IMR-90 (cell line): ENCODE data around the gene PLAA. TPM values are rescaled to one million over a fixed set of nuclear protein-coding genes. Genes with fewer than 3 reads are reported as not detected.

ENCODE experiments used
- ATAC-seq: fragments of 200-7000 bp; cut with Tn5 transposase; 2 replicates; pipeline ENCODE4 v1.9.1; 2020; ENCODE audit warnings: low read depth, mild to moderate bottlenecking, moderate library complexity
- BruUV-seq: library from RNA; stranded (reverse); fragments of 400-500 nt; replicated peaks from 2 replicates; lab custom pipeline; 2021; lab: Mats Ljungman, UMichigan
- CTCF ChIA-PET: fragments of 300-600 bp; formaldehyde crosslinking; extraction: SDS; loops from one replicate; lab custom pipeline; 2021; ENCODE audit warnings: antibody characterized with exemption; lab: Yijun Ruan, JAX
- POLR2A ChIA-PET: fragments of 300-600 bp; sonication (Branson Sonifier 250); formaldehyde crosslinking; loops from one replicate; lab custom pipeline; 2022; ENCODE audit warnings: antibody characterized with exemption; ENCODE audit not compliant: unreplicated experiment; lab: Charles Lee
- DNase-seq: peaks from one replicate; pipeline ENCODE4 v3.0.0; 2013
- H2AFZ ChIP-seq: replicated peaks from 2 replicates; pipeline ENCODE3; 2013; ENCODE audit warnings: low read length, mild to moderate bottlenecking; ENCODE audit not compliant: poor library complexity
- H2AK5ac ChIP-seq: 2 replicates; pipeline ENCODE4 v1.6.1; 2013; ENCODE audit warnings: low read depth, low read length, inconsistent platforms
- H2AK9ac ChIP-seq: replicated peaks from 2 replicates; pipeline ENCODE3; 2013; ENCODE audit warnings: mild to moderate bottlenecking, low read depth, low read length, moderate library complexity; ENCODE audit not compliant: poor library complexity
- H2BK120ac ChIP-seq: 2 replicates; pipeline ENCODE4 v1.6.1; 2013; ENCODE audit warnings: low read depth, low read length, inconsistent platforms
- H2BK15ac ChIP-seq: 3 replicates; pipeline ENCODE4 v1.6.1; 2013; ENCODE audit warnings: low read depth, low read length, inconsistent platforms
- H2BK20ac ChIP-seq: 2 replicates; pipeline ENCODE4 v1.6.1; 2013; ENCODE audit warnings: low read depth, mild to moderate bottlenecking, inconsistent platforms, low read length, moderate library complexity
- H2BK5ac ChIP-seq: 2 replicates; pipeline ENCODE4 v1.6.1; 2013; ENCODE audit warnings: mild to moderate bottlenecking, low read depth, low read length, inconsistent platforms; ENCODE audit not compliant: poor library complexity, severe bottlenecking
- H3K14ac ChIP-seq: replicated peaks from 2 replicates; pipeline ENCODE4 v1.6.1; 2013; ENCODE audit warnings: low read depth, low read length, inconsistent platforms
- H3K18ac ChIP-seq: 2 replicates; pipeline ENCODE4 v1.6.1; 2013; ENCODE audit warnings: low read depth, low read length, control low read depth
- H3K23ac ChIP-seq: 2 replicates; pipeline ENCODE4 v1.6.1; 2013; ENCODE audit warnings: low read depth, low read length, inconsistent platforms
- H3K27ac ChIP-seq: 2 replicates; pipeline ENCODE4 v1.5.1; 2013; ENCODE audit warnings: mild to moderate bottlenecking, control low read depth, low read length; ENCODE audit not compliant: insufficient read depth
- H3K27me3 ChIP-seq: 2 replicates; pipeline ENCODE4 v1.6.1; 2013; ENCODE audit warnings: low read length; ENCODE audit not compliant: control insufficient read depth, insufficient read depth
- H3K36me3 ChIP-seq: 2 replicates; pipeline ENCODE4 v1.6.1; 2013; ENCODE audit warnings: low read length, mixed read lengths; ENCODE audit not compliant: control insufficient read depth, insufficient read depth
- H3K4ac ChIP-seq: 2 replicates; pipeline ENCODE4 v1.6.1; 2013; ENCODE audit warnings: low read depth, low read length, inconsistent platforms
- H3K4me1 ChIP-seq: 2 replicates; pipeline ENCODE4 v1.6.1; 2013; ENCODE audit warnings: low read length, mixed read lengths; ENCODE audit not compliant: control insufficient read depth, insufficient read depth
- H3K4me2 ChIP-seq: 2 replicates; pipeline ENCODE4 v1.6.1; 2013; ENCODE audit warnings: low read depth, mild to moderate bottlenecking, control low read depth, low read length, moderate library complexity
- H3K4me3 ChIP-seq: 2 replicates; pipeline ENCODE4 v1.5.1; 2013; ENCODE audit warnings: low read depth, mild to moderate bottlenecking, control low read depth, low read length, moderate library complexity; ENCODE audit not compliant: insufficient read depth
- H3K56ac ChIP-seq: 2 replicates; pipeline ENCODE4 v1.6.1; 2013; ENCODE audit warnings: low read length, inconsistent platforms; ENCODE audit not compliant: insufficient read depth; ENCODE audit errors: extremely low read depth
- H3K79me1 ChIP-seq, 2 experiments: 2 replicates each; pipeline ENCODE4 v1.6.1; 2013; ENCODE audit warnings: low read length in 2 of 2, inconsistent platforms in 1 of 2, low read depth in 1 of 2
- H3K9ac ChIP-seq: 2 replicates; pipeline ENCODE4 v1.6.1; 2013; ENCODE audit warnings: low read depth, low read length, control low read depth
- H3K9me1 ChIP-seq: 2 replicates; pipeline ENCODE4 v1.6.1; 2013; ENCODE audit warnings: low read length, inconsistent platforms; ENCODE audit not compliant: insufficient read depth
- H3K9me3 ChIP-seq: 2 replicates; pipeline ENCODE4 v1.6.1; 2013; ENCODE audit warnings: low read length; ENCODE audit not compliant: control insufficient read depth, insufficient read depth
- H4K20me1 ChIP-seq: 2 replicates; pipeline ENCODE4 v1.6.1; 2013; ENCODE audit warnings: low read length, inconsistent platforms; ENCODE audit not compliant: insufficient read depth
- H4K5ac ChIP-seq: 2 replicates; pipeline ENCODE4 v1.6.1; 2013; ENCODE audit warnings: mild to moderate bottlenecking, low read depth, low read length, control low read depth
- H4K8ac ChIP-seq, 2 experiments: 2 replicates each; pipeline ENCODE4 v1.6.1; 2013; ENCODE audit warnings: low read depth in 2 of 2, low read length in 2 of 2, control low read depth in 1 of 2, inconsistent platforms in 1 of 2
- H4K91ac ChIP-seq: 2 replicates; pipeline ENCODE4 v1.6.1; 2013; ENCODE audit warnings: low read depth, low read length, inconsistent platforms; ENCODE audit not compliant: insufficient read depth
- MAFK ChIP-seq: IDR thresholded peaks from 2 replicates; pipeline ENCODE4 v1.6.1; 2012; ENCODE audit warnings: low read depth, low read length, improper control_type of control experiment
- MXI1 ChIP-seq: IDR thresholded peaks from 2 replicates; pipeline ENCODE4 v1.6.1; 2012; ENCODE audit warnings: low read depth, mild to moderate bottlenecking, low read length, moderate library complexity, borderline replicate concordance
- NFE2L2 ChIP-seq: fragments of 150-350 bp; IDR thresholded peaks from 2 replicates; pipeline ENCODE4 v1.6.1; 2016; ENCODE audit warnings: low read depth, mild to moderate bottlenecking, low read length
- WGBS, 2 experiments: methylation state at CpG; one replicate each; pipeline versions ENCODE4 v1.1.5 to v1.1.7; 2013; ENCODE audit warnings: missing lambda C conversion rate in 2 of 2; ENCODE audit not compliant: insufficient read length in 1 of 2; ENCODE audit errors: extremely low coverage in 2 of 2; 5-methylcytosine and 5-hydroxymethylcytosine counted together
- dilution Hi-C: fragments of 300-500 bp; cut with HindIII; formaldehyde crosslinking; loops from one replicate; pipeline ENCODE4 v1.14.3; 2018; ENCODE audit warnings: low sequenced_read_pairs; ENCODE audit not compliant: unreplicated experiment
- in situ Hi-C: fragments of 300-500 bp; cut with MboI; formaldehyde crosslinking; loops from 3 replicates; pipeline ENCODE4 v1.14.3; 2019; ENCODE audit warnings: low sequenced_read_pairs, inconsistent platforms, mixed read lengths
- intact Hi-C: fragments of 100-400 bp; cut with micrococcal nuclease; formaldehyde crosslinking; loops from 2 replicates; pipeline ENCODE4 v1.10.0; 2022
- polyA plus RNA-seq, 3 experiments: library from polyadenylated mRNA; depleted of rRNA; stranded (reverse); fragments of >200 nt; gene quantifications; 2 replicates each; pipeline ENCODE4 v1.2.3, GENCODE V29; 2012; ENCODE audit warnings: low replicate concordance in 1 of 3
- total RNA-seq: library from RNA; depleted of rRNA; stranded (reverse); fragments of >200 nt; gene quantifications from 2 replicates; pipeline ENCODE4 v1.2.3, GENCODE V29; 2012
- TF ChIP-seq, protein P1 (sequence below): fragments of 150-350 bp; IDR thresholded peaks from 2 replicates; pipeline ENCODE4 v1.6.1; 2016; ENCODE audit warnings: low read depth, mild to moderate bottlenecking, low read length, moderate library complexity, borderline replicate concordance

PLAA gene
- total and polyA plus RNA-seq, 2 of the 4 experiments (the other 2 are of a cell fraction) = 18.2 to 24.4 TPM

DNA sequence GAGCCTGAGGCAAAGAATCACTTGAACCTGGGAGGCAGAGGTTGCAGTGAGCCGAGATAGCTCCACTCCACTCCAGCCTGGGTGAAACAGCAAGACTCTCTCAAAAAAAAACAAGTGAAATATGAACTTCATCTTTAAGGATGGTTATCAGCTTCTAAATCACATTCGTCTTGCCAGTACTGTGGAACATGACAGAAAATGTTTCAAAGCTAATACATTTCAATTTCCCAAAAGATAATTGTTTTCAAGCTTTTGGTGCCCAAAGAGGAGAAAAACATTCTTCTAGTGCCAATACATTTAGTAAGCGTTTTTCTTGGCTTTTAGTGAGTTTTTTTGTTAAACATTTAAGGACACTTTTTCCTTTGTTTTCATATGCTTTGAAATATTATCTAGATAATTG lies 4.8 kb upstream of the PLAA start:
- no peak overlapping the region for H3K4ac ChIP-seq
- H3K14ac ChIP-seq = no peak overlapping the region
- intact Hi-C loops = no loop called here
- no TSS peak for BruUV-seq
- H3K9me3 ChIP-seq = no peaks in the 10 kb centered on the region
- ATAC-seq (no peak), DNase-seq (no peak)
- H4K91ac ChIP-seq = no peak overlapping the region
- no peak overlapping the region for H3K18ac ChIP-seq
- H2BK15ac ChIP-seq = no peak overlapping the region
- no peak overlapping the region for H3K4me2 ChIP-seq
- H2AK5ac ChIP-seq = no peak overlapping the region
- no peak overlapping the region for H2AFZ ChIP-seq
- no peak overlapping the region for H4K8ac ChIP-seq
- H2BK5ac ChIP-seq = no peak overlapping the region
- no peak overlapping the region for H3K9ac ChIP-seq
- H2BK120ac ChIP-seq = no peak overlapping the region
- H3K4me3 ChIP-seq = no peak overlapping the region
- no peaks in the 10 kb centered on the region for H3K36me3 ChIP-seq
- no peak overlapping the region for H3K23ac ChIP-seq
- CTCF ChIA-PET = interaction anchor here (0.6 kb wide), 1 partner anchor 330 kb away, joined by 4 read pairs; no protein-coding TSS in a partner anchor
- in situ Hi-C loops = no loop called here
- H3K56ac ChIP-seq = no peak overlapping the region
- no peaks in the 10 kb centered on the region for H3K4me1 ChIP-seq
- H3K79me1 ChIP-seq = peaks cover 4 to 11% of the 10 kb centered on the region in 2 experiments
- H2AK9ac ChIP-seq = no peak overlapping the region
- TF ChIP-seq, protein P1, sequence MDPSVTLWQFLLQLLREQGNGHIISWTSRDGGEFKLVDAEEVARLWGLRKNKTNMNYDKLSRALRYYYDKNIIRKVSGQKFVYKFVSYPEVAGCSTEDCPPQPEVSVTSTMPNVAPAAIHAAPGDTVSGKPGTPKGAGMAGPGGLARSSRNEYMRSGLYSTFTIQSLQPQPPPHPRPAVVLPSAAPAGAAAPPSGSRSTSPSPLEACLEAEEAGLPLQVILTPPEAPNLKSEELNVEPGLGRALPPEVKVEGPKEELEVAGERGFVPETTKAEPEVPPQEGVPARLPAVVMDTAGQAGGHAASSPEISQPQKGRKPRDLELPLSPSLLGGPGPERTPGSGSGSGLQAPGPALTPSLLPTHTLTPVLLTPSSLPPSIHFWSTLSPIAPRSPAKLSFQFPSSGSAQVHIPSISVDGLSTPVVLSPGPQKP = no peak
- TF ChIP-seq MAFK (no peak), NFE2L2 (no peak), MXI1 (no peak)
- H4K20me1 ChIP-seq = no peaks in the 10 kb centered on the region
- WGBS, 2 experiments = 100% methylated on average over 1 of the region's 3 CpGs; no CpG with 5 or more reads in 1 of the 2 experiments
- no peaks in the 10 kb centered on the region for H3K27me3 ChIP-seq
- POLR2A ChIA-PET = no interaction called here
- H2BK20ac ChIP-seq = no peak overlapping the region
- H4K5ac ChIP-seq = no peak overlapping the region
- H3K27ac ChIP-seq = no peak overlapping the region
- dilution Hi-C loops = no loop called here
- H3K9me1 ChIP-seq = peaks cover 4% of the 10 kb centered on the region
